HepG2 (cell line): ENCODE data around the gene DAPK1. TPM values are rescaled to one million over a fixed set of nuclear protein-coding genes. Genes with fewer than 3 reads are reported as not detected.

ENCODE experiments used
- ATAC-seq: fragments of 200-7000 bp; cut with Tn5 transposase; 3 replicates; pipeline ENCODE4 v1.9.1; 2020; ENCODE audit warnings: mild to moderate bottlenecking, moderate library complexity
- BruUV-seq: library from RNA; stranded (reverse); fragments of 400-500 nt; replicated peaks from 2 replicates; lab custom pipeline; 2021; lab: Mats Ljungman, UMichigan
- CTCF ChIA-PET: fragments of 300-600 bp; formaldehyde crosslinking; extraction: SDS; loops from one replicate; lab custom pipeline; 2021; ENCODE audit warnings: low total read pairs, inconsistent platforms, low intra/inter-chr PET ratio; lab: Yijun Ruan, JAX
- POLR2A ChIA-PET: fragments of 350-600 bp; sonication (Branson Sonifier 250); formaldehyde crosslinking; loops from one replicate; lab custom pipeline; 2020; ENCODE audit warnings: antibody characterized with exemption, inconsistent platforms; lab: Yijun Ruan, JAX
- DNase-seq: peaks from one replicate; pipeline ENCODE4 v3.0.0-alpha.2; 2015; ENCODE audit warnings: low spot score
- FAIRE-seq: peaks from 3 replicates; lab custom pipeline; 2011; peaks lifted over from hg19 to GRCh38; lab: Jason Lieb, UNC
- H2AFZ ChIP-seq: one replicate; pipeline ENCODE4 v1.6.1; 2011; ENCODE audit warnings: low read length, inconsistent platforms
- H3K27ac ChIP-seq: fragments of 300-600 bp; 3 replicates; pipeline ENCODE4 v1.8.0; 2011; ENCODE audit warnings: mixed run types, mild to moderate bottlenecking, mixed read lengths, low read length, inconsistent platforms; ENCODE audit not compliant: insufficient read depth; ENCODE audit errors: extremely low read length
- H3K27me3 ChIP-seq, 2 experiments: fragments of 200-600 bp in 1 of 2; 2 replicates in 1 of 2; 3 replicates in 1 of 2; pipeline versions ENCODE4 v1.6.0 to v1.8.0; 2011; ENCODE audit warnings: low read length in 2 of 2, mild to moderate bottlenecking in 2 of 2, moderate library complexity in 2 of 2, inconsistent platforms in 1 of 2; ENCODE audit not compliant: insufficient read depth in 2 of 2, control insufficient read depth in 1 of 2
- H3K36me3 ChIP-seq, 2 experiments: fragments of 200-600 bp in 1 of 2; replicated peaks in 1 of 2; 2 replicates in 1 of 2; 3 replicates in 1 of 2; pipeline versions ENCODE4 v1.5.1 to v1.8.0; 2011; ENCODE audit warnings: low read length in 2 of 2, inconsistent platforms in 1 of 2; ENCODE audit not compliant: insufficient read depth in 2 of 2, control insufficient read depth in 1 of 2
- H3K4me1 ChIP-seq: 2 replicates; pipeline ENCODE4 v1.5.1; 2012; ENCODE audit warnings: low read length, inconsistent platforms; ENCODE audit not compliant: insufficient read depth
- H3K4me2 ChIP-seq: 2 replicates; pipeline ENCODE4 v1.6.0; 2011; ENCODE audit warnings: low read depth, low read length, inconsistent platforms
- H3K4me3 ChIP-seq, 3 experiments: fragments of 200-600 bp in 1 of 3; sonication (generic), shearing (Covaris generic) in 1 of 3; replicated peaks in 1 of 3; 2 replicates each; pipeline ENCODE4 v1.5.1; 2011 to 2016; ENCODE audit warnings: low read length in 3 of 3, inconsistent platforms in 2 of 3, low read depth in 2 of 3, mild to moderate bottlenecking in 2 of 3, control low read depth in 1 of 3, mixed read lengths in 1 of 3; ENCODE audit not compliant: insufficient read depth in 1 of 3
- H3K79me2 ChIP-seq: one replicate; pipeline ENCODE4 v1.6.1; 2011; ENCODE audit warnings: low read length, inconsistent platforms; ENCODE audit not compliant: insufficient read depth
- H3K9ac ChIP-seq: 2 replicates; pipeline ENCODE4 v1.6.0; 2011; ENCODE audit warnings: mild to moderate bottlenecking, low read depth, low read length, inconsistent platforms; ENCODE audit not compliant: insufficient read depth
- H3K9me3 ChIP-seq: 2 replicates; pipeline ENCODE4 v1.5.1; 2012; ENCODE audit warnings: mild to moderate bottlenecking, low read length
- H4K20me1 ChIP-seq: 2 replicates; pipeline ENCODE4 v1.6.0; 2011; ENCODE audit warnings: inconsistent platforms, mild to moderate bottlenecking, low read length, moderate library complexity; ENCODE audit not compliant: insufficient read depth
- AKAP8 ChIP-seq: sonication (generic); formaldehyde crosslinking; IDR thresholded peaks from 2 replicates; pipeline ENCODE4 v1.5.1; 2020; ENCODE audit warnings: mild to moderate bottlenecking, missing genetic modification reagents
- DR1 ChIP-seq: sonication (generic); formaldehyde crosslinking; IDR thresholded peaks from 2 replicates; pipeline ENCODE4 v1.8.0; 2021; ENCODE audit warnings: mild to moderate bottlenecking, missing genetic modification reagents, inconsistent platforms
- IRF1 ChIP-seq: sonication (generic); formaldehyde crosslinking; IDR thresholded peaks from 2 replicates; pipeline ENCODE4 v1.4.0; 2020; ENCODE audit warnings: low read depth, mild to moderate bottlenecking, missing genetic modification reagents
- NFAT5 ChIP-seq: sonication (generic); formaldehyde crosslinking; IDR thresholded peaks from 2 replicates; pipeline ENCODE4 v1.4.0; 2020; ENCODE audit warnings: missing genetic modification reagents
- RNF219 ChIP-seq: sonication (generic); formaldehyde crosslinking; IDR thresholded peaks from 2 replicates; pipeline ENCODE4 v1.5.0; 2020; ENCODE audit warnings: mild to moderate bottlenecking, missing genetic modification reagents
- TFDP2 ChIP-seq: sonication (generic); formaldehyde crosslinking; IDR thresholded peaks from 2 replicates; pipeline ENCODE4 v1.4.0; 2020; ENCODE audit warnings: missing genetic modification reagents
- YEATS4 ChIP-seq: sonication (generic); formaldehyde crosslinking; IDR thresholded peaks from 2 replicates; pipeline ENCODE4 v1.4.0; 2020; ENCODE audit warnings: missing genetic modification reagents, borderline replicate concordance
- ZBTB8A ChIP-seq: sonication (generic); formaldehyde crosslinking; IDR thresholded peaks from 2 replicates; pipeline ENCODE4 v1.4.0; 2020; ENCODE audit warnings: mild to moderate bottlenecking, low read depth, missing genetic modification reagents, borderline replicate concordance
- ZFP62 ChIP-seq: sonication (generic); formaldehyde crosslinking; IDR thresholded peaks from 2 replicates; pipeline ENCODE4 v1.4.0; 2020; ENCODE audit warnings: missing genetic modification reagents
- ZNF280D ChIP-seq: sonication (generic); formaldehyde crosslinking; IDR thresholded peaks from 2 replicates; pipeline ENCODE4 v1.5.1; 2020; ENCODE audit warnings: mild to moderate bottlenecking, missing genetic modification reagents
- ZSCAN12 ChIP-seq: sonication (generic); formaldehyde crosslinking; IDR thresholded peaks from 2 replicates; pipeline ENCODE4 v1.9.0; 2021; ENCODE audit warnings: mild to moderate bottlenecking, missing genetic modification reagents
- whole genome bisulfite sequencing: methylation state at CpG from one replicate; pipeline ENCODE4 v1.1.6; 2017; ENCODE audit warnings: low lambda C conversion rate; 5-methylcytosine and 5-hydroxymethylcytosine counted together
- in situ Hi-C: cut with HindIII; loops from 2 replicates; pipeline ENCODE4 v1.10.0; 2017; ENCODE audit warnings: low pct_unique_long_range_greater_than_20kb; ENCODE audit not compliant: extremely low pct_ligation_motif_present
- intact Hi-C: fragments of 100-400 bp; cut with micrococcal nuclease; formaldehyde crosslinking; loops from one replicate; pipeline ENCODE4 v1.10.0; 2022; ENCODE audit not compliant: unreplicated experiment
- polyA plus RNA-seq, 8 experiments: library from polyadenylated mRNA; depleted of rRNA in 3 of 8; stranded (reverse) in 7 of 8; unstranded in 1 of 8; fragments of >200 nt; fragmentation: Illumina TruSeq in 4 of 8; extraction: Trizol in 4 of 8; gene quantifications; 2 replicates each; pipeline versions ENCODE4 v1.2.1 to v1.2.3, GENCODE V29; 2011 to 2016; ENCODE audit warnings: low read depth in 4 of 8, missing spikeins in 1 of 8, mixed read lengths in 1 of 8; ENCODE audit not compliant: insufficient read depth in 1 of 8
- total RNA-seq, 5 experiments: library from RNA; depleted of rRNA; stranded (reverse); fragments of >200 nt; fragmentation: Illumina TruSeq; extraction: Trizol; gene quantifications; 2 replicates each; pipeline ENCODE4 v1.2.3, GENCODE V29; 2016; ENCODE audit warnings: low read depth in 1 of 5

The DAPK1 gene
- total and polyA plus RNA-seq, 2 of the 13 experiments (the other 11 are each of a cell fraction or from before 2014, with no cell fraction given) = 35.7 to 35.9 TPM

- BruUV-seq = no TSS peak
- ATAC-seq = no peak
- POLR2A ChIA-PET = no interaction called here
- TF ChIP-seq AKAP8 (CRISPR knock-in tag) = no peak
- no peak for TF ChIP-seq ZBTB8A (CRISPR knock-in tag)
- no peak for TF ChIP-seq IRF1 (CRISPR knock-in tag)
- TF ChIP-seq ZNF280D (CRISPR knock-in tag) = no peak
- no peak for TF ChIP-seq RNF219 (CRISPR knock-in tag)
- no peak for TF ChIP-seq YEATS4 (CRISPR knock-in tag)
- TF ChIP-seq DR1 (CRISPR knock-in tag) = no peak
- TF ChIP-seq ZSCAN12 (CRISPR knock-in tag) = no peak
- TF ChIP-seq NFAT5 (CRISPR knock-in tag) = no peak
- no peak for TF ChIP-seq TFDP2 (CRISPR knock-in tag)
- no peak for TF ChIP-seq ZFP62 (CRISPR knock-in tag)
- DNase-seq = no peak
- peaks cover 0 to 3% of the 10 kb centered on the region in 2 experiments; a peak in 1 of 5 replicates for H3K36me3 ChIP-seq
- no peak overlapping the region for H3K9ac ChIP-seq
- 94% methylated on average over 4 of the region's 4 CpGs for WGBS
- no peaks in the 10 kb centered on the region for H4K20me1 ChIP-seq
- in situ Hi-C loops = no loop called here
- peaks cover 5% of the 10 kb centered on the region for H3K79me2 ChIP-seq
- H3K4me3 ChIP-seq = no peak overlapping the region
- no peak for FAIRE-seq
- H3K27ac ChIP-seq = no peak overlapping the region
- H3K4me2 ChIP-seq = no peak overlapping the region
- intact Hi-C loops = no loop called here
- CTCF ChIA-PET = no interaction called here
- no peaks in the 10 kb centered on the region for H3K9me3 ChIP-seq
- no peaks in the 10 kb centered on the region for H3K27me3 ChIP-seq
- H2AFZ ChIP-seq = no peak overlapping the region
- H3K4me1 ChIP-seq = peaks cover 64% of the 10 kb centered on the region
Observed at GRCh38 chr9:87567001-87567400, 69.3 kb downstream of the DAPK1 start.
